NCI-H128 (cell line): ENCODE results near the gene ASGR2.
"Not testable (repeated sequence)": the region's sequence is repeated elsewhere in the genome, so short reads cannot be mapped to it uniquely, and the experiment has no call there.

Experiments
- DNase-seq: peaks from one replicate; lab custom pipeline; 2025; ENCODE audit not compliant: unreplicated experiment; lab: John Stamatoyannopoulos, UW

ASGR2 gene

DNA sequence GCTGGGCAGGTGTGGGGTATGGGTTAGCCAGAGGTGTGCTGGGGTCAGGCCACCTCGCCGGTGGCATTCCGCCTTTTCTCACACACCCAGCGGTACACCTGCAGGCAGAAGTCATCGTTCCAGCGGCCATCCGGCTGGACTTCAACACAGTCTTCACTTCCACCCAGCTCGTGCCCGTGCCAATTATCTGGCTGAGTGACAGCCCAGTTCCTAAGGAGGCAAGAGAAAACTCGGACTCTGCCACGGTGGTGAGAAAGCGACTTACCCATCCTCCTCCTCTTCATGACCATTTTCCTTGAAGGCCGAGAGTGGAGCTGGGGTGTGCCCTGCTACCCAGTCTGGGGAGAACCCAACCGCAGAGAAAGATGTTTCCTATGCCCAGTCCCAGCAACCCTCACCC, 13.1 kb downstream of the ASGR2 start:
- no peak for DNase-seq

DNA sequence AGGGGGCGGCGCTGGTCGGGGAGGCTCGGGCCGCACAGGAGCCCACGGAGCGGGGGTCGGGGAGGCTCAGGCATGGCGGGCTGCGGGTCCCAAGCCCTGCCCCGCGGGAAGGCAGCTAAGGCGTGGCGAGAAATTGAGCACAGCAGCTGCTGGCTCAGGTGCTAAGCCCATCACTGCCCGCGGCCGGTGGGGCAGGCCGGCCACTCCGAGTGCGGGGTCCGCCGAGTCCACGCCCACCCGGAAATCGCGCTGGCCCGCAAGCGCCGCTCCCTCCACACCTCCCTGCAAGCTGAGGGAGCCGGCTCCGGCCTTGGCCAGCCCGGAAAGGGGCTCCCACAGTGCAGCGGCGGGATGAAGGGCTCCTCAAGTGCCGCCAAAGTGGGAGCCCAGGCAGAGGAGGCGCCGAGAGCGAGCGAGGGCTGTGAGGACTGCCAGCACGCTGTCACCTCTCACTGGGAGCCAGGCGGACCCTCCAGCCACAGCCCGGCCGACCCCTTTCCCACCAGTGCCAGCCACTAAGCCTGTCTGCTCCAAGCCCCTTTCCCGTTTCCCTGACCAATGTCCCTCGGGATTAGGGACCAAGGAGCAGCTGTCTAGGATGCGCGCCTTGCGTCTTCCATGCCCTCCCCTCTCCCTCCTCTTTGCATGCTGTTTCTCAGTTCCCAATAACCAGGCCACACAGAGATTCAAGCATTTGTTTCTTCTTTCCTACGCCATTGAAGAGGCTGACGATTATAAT, 13.8 kb downstream of the ASGR2 start:
- not testable (repeated sequence) for DNase-seq

DNA sequence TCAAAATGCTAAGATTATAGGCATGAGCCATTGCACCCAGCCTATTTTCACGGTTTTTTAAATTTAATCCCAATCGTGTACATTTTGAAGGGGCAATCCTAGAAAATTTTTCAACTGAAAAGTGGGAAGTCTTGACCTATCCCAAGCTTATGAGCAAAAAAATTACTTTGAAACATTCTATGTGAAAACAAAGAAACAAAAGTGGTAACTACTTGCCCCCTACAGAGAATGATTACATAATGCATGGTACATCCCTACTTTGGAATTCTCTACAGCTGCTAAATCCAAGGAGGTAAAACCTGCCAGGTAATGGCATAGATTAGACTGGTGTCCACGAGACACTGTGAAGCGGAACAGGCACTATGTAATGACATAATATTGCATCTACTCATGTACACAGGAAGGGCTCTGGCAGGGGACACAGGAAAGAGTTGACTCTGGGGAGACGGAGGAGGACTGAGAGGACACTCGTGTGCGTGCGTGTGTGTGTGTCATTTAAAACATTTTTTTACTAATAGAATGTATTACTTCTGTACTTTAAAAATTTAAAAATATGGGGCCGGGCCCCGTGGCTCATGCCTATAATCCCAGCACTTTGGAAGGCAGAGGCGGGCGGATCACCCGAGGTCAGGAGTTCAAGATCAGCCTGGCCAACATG, 15.7 kb downstream of the ASGR2 start:
- DNase-seq = no peak

DNA sequence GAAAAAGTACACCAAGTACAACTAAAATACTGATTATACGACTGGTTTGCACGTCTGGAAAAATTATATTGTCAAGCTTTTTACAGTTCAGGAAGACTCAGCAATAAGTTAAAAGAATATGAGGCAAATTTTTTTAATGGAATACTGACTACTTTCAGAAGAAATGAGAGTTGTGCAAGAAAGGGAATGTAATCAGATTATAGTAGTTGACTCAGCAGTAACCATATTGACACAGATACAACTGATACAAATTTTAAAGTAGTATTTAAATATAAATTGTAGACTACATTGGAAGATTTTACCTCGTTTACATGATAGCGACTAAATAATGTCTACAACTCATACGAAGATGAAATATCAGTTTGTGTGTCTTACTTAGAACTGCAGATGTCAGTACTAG, 16.7 kb downstream of the ASGR2 start:
- DNase-seq = no peak

DNA sequence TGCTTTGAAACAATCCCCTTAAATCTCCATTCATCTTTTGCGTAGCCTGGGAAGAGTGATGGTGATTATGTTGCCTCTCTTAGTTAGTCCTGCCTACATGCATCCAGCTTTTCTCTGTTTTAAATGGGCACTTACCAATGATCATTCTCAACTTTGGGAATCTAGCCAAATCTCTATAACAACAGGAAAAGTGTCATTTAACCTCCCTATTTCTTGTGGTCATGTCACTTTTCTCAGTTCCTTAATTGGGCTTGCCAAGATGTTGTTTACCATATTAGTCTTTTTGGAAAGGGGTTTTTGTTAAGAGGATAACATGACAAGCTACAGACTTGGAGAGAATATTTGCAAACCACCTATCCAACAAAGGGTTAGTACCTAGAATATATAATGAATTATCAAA, 19.0 kb downstream of the ASGR2 start:
- no peak for DNase-seq

DNA sequence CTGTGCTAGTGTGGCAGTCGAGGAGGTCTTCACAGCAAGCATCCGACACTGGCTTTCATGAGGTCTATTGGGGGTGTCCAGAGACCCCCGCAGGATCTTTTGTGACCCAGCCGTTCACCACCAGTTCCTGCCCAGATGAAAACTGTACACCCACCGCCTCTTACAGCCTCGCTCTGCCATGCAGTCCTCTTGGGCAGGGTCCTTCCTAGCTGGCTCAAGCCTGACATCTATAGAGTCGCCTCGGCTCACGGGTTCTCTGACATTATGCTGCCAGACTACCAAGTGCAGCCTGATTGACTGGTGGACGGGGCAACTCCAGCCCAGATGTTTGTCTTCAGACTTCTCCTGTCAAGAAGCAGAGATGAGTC, 20.0 kb downstream of the ASGR2 start:
- DNase-seq = no peak

DNA sequence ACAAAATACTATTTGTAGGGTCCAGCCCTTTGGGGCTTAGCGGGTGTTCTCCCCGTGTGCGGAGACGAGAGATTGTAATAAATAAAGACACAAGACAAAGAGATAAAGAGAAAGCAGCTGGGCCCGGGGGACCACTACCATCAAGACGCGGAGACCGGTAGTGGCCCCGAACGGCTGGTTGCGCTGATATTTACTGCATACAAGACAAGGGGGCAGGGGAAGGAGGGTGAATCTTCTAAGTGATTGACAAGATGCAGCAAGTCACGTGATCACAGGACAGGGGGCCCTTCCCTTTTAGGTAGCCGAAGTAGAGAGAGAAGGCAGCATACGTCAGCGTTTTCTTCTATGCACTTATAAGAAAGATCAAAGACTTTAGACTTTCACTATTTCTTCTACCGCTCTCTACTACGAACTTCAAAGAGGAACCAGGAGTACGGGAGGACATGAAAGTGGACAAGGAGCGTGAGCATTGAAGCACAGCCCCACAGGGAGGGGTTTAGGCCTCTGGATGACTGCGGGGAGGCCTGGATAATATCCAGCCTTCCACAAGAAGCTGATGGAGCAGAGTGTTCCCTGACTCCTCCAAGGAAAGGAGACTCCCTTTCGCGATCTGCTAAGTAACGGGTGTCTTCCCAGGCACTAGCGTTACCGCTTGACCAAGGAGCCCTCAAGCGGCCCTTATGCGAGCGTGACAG, 23.2 kb downstream of the ASGR2 start:
- DNase-seq = not testable (repeated sequence)

DNA sequence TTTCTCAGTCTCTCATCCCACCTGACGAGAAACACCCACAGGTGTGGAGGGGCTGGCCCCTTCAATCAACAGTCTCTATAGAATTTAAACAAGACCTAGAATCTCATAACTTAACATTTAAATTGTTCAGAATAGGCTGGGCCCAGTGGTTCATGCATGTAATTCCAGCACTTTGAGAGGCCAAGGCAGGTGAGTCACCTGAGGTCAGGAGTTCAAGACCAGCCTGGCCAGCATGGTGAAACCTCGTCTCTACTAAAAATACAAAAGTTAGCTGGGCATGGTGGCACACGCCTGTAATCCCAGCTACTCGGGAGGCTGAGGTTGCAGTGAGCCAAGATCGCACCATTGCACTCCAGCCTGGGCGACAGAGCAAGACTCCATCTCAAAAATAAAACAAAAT, 25.1 kb downstream of the ASGR2 start:
- not testable (repeated sequence) for DNase-seq

DNA sequence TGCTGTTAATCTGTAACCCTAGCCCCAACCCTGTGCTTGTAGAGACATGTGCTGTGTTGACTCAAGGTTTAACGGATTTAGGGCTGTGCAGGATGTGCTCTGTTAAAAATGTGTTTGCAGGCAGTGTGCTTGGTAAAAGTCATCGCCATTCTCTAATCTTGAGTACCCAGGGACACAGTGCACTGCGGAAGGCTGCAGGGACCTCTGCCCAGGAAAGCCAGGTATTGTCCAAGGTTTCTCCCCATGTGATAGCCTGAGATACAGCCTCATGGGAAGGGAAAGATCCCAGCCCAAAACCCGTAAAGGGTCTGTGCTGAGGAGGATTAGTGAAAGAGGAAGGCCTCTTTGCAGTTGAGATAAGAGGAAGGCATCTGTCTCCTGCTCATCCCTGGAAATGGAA, 26.2 kb downstream of the ASGR2 start:
- not testable (repeated sequence) for DNase-seq

DNA sequence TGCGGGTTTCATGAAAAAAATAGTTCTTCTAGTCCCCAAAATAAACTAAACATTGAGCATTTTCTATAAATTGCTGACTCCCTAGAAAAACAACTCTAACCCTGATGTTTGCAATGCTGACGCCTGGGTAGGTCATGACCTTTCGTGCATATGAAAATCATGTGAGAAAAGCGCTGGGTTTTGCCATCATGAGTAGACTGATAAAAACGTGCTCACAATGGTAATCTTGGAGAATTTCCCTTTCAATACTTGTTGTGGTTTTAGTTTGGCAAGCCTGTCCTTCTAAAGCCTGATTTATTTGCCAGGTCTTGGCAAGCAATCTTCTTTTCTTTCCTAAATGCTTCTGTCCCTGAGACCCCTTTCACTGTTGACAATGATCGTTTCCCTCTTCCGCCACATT, 30.5 kb downstream of the ASGR2 start:
- DNase-seq = no peak

DNA sequence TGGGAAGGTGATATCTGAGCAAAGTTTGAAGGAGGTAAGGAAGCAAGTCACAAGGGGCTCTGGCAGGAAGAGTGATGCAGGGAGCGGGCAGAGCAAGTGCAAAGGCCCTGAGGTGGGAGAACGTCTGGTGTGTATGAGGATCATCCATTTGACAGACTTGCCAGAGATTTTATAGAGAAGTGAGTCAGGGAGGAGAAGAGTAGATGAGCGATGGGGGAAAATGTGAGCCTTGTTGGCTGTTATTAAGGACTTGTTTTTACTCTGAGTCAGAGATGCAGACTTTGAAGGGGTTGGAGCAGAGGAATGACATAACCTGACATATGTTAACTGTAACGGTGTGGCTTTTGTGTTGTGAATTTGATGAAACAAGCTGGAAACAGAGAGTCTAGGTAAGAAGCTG, 31.0 kb downstream of the ASGR2 start:
- DNase-seq = no peak

DNA sequence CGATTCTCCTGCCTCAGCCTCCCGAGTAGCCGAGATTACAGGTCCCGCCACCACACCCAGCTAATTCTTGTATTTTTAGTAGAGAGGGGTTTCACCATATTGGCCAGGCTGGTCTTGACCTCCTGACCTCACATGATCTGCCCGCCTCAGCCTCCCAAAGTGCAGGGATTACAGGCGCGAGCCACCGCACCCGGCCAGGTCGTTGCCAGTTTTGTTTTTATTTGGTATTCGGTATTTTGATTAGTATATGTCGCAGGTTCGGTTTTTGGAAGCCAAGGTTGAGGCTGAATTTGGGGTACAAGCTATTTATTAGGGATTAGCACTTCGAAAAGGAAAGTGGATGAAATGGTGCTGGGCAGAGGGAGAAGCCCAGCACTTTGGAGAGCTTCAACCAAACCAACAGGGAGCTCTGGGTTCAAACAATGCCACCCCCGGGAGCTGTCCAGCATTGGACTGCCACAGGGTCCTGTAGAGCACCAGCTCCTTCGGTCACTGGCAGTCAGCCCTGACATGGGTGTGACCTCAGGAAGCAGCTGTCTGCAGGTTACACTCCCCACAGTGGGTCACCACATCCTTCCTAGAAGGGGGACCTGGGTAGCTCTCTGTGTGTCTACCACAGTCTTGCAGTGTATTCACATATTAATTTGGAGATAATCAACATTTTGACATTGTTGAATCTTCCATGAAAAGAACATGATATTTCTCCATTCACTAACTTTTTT, 33.1 kb downstream of the ASGR2 start:
- no peak for DNase-seq

DNA sequence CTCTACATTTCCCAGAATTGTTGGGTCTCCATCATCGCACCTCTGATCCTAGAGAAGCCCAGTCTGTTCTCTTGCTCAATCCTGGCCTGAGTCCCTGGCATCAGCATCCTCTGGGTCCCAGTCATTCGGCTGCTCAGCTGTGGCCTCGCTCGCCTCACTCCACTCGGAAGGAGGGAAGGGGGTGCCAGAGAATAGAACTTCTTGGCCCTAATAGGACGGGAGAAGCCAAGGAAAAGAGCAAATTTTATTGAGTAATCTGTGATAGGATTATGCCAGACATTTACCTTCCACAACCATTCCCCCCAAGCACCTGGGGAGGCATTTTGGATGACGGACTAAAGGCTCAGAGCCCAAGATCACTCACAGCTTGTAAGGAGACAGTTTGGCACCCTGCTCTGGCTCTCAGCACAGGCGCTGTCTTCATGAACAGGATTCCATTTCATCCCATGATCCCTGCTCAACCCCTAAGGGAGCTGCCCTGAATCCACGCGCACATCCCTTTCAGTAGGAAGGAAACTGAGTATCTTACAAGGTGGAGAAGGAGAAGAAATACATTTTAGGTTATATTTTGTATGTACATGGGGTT, 34.1 kb downstream of the ASGR2 start:
- DNase-seq = no peak

DNA sequence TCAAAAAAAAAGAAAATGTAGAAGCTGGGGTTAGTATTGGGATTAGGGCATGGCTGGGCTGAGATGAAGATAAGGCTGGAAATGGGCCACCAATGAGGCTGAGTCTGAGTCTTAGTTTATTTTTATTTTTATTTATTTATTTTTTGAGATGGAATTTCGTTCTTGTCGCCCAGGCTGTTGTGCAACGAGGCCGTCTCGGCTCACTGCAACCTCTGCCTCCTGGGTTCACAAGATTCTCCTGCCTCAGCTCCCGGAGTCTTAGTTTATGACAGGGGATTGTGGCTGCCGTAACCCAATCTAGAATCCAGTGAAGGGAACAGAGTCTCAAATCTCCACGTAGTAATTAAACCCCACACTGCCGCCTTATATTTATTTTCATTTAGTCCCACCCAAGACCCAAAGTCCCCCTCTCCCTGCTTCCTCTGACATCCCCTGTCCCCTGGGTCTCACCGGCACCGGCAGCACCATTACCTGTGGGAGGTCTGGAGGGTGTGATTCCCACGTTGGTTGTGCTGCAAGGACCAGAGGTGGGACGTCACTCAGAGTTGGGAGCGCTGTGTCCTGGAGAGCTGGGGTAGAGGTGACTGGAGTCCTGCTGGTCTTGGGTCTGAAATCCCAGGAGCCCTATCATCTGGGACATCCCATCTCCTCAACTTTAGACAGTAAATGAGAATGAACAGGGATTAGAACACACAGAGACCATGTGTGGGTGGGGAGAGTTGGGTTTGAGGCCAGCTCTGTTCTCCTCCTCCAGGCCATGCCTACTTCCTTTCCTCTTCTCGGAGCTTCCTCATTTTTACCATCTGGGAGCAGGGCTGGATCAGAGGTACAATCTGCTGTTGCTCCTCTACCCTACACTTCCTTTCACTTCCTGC, 34.8 kb downstream of the ASGR2 start, which contains the start of gene CLEC10A:
TSS of gene CLEC10A (minus strand) at position 671 of the 875 bp plus-strand sequence. CDS start 1,439 bp downstream, outside the sequence.
- no peak for DNase-seq

DNA sequence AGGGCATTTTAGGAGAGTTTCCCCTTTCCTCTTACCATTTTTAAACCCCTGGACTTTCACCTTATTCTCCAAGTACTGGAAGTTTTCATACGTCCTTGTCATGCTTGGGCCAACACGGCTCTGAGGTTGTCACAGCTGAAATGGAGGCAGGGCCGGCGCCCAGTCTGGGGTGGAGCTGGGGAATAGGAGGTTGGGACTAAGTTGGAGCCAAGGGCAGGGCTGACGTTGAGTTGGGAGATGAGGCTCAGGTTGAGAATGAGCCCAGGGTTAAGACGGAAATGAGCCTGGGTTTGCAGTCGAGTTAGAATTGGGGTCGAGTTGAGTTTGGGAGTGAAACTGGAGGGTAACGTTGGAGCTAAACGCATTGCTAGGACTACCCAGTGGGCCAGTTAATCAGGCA, 35.9 kb downstream of the ASGR2 start:
- DNase-seq = no peak

DNA sequence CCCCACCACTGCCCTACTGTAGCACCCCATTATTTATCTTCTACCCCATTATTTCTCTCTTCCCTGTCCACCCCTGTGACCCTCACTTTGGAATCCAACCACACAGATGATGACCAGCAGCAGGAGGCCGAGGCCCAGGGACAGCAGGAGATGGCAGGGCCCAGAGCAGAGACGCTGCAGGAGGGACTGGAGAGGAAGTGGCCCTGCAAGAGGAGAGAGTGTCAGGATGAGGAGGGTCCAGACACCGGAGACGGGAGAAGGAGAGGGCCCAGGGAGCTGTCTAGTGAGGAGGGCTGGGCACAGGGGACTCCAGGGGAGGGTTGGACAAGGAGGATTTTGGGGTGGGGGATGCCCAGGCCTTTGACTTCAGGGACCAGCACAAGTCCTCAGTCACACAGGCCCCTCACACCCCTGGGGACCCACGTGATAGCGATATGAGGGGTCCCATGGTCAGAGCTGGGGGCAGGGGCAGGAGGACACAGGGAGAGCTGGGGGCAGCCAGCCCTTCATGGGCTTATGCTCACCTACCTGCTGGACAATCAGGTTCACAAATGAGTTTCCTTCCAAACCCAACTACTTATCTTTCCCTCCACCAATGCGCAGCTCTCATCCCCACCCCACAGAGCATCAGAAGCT, 36.6 kb downstream of the ASGR2 start:
- DNase-seq = no peak

DNA sequence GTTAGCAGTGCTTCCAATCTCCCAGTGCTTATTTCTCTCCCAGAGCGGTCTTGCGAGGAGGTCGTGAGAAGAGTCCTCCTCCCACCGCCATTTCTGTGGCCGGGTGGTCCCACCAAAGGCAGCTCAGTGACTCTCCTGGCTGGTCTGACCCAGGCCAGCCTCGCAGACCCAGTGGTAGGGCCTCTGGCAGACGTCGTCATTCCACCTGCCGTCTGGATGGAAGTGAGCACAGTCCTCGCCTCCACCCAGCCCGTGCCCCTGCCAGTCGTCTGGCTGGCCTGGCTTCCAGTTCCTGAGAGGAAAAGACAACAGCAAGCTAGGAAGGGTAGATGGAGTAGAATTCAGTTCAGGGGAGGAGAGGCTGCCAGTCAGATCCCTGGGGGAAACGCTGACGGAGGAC, 39.7 kb downstream of the ASGR2 start:
- no peak for DNase-seq

DNA sequence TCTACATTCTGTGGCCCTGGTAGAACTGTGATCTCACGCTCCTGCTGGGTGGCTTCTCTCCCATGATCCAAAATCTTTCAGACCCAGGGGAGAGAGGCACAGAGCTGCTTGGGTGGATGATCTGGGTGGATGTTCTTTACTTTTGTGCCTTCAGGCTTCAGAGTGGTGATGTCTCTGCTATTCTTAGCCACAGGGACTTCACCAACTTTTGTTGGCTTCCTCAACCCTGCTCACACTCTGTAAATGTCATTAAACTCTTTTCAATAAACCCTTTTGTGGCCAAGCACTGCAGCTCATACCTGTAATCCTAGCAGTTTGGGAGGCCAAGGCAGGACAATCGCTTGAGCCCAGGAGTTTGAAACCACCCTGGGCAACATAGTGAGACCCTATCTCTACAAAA, 42.2 kb downstream of the ASGR2 start:
- DNase-seq = no peak

DNA sequence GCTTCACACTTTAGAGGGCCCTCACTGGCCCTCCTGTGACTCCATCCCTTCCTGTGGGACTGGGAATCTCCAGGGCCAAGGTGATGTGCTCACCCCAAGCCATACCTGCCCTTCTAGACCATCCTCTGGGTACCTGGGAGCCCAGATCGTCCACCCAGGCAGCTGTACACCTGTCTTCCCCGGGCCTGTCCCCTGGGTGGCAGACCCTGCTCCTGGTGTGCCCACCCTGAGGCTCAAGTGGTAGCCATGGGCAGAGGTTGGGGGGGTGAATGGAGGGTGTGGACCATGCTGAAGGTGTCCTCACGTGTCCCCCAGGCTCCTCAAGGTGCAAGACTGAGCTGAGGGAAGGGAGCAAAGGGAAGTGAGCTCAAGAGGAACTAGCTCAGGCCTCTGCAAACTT, 43.9 kb downstream of the ASGR2 start:
- DNase-seq = no peak

DNA sequence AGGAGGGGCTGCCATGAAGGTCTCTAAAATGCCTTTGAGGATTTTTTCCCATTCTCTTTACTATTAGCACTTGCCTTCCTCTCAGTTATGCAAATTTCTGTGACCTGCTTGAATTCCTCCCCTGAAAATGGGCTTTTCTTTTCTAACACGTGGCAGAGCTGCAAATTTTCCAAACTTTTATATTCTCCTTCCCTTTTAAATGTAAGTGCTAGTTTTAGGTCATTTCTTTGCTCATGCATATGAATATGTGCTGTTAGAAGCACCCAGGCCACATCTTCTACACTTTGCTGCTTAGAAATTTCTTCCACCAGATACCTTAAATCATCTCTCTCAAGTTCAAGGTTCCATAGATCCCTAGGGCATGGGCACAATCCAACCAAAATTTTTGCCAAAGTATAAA, 46.4 kb downstream of the ASGR2 start:
- DNase-seq = no peak
